Activated naive CD8-positive, alpha-beta T cell treated with anti-CD3 and anti-CD28 coated beads, Interleukin-2, amount 10 ng/mL, durations not matched to agents 7 days and 5 days (primary cell): ENCODE measurements around the gene FAM228B. TPM values are rescaled to one million over a fixed set of nuclear protein-coding genes. Genes with fewer than 3 reads are reported as not detected.
"Not testable (repeated sequence)": the region's sequence is repeated elsewhere in the genome, so short reads cannot be mapped to it uniquely, and the experiment has no call there.

Source experiments
- ATAC-seq: fragments of 150-1000 bp; cut with Tn5 transposase; one replicate; pipeline ENCODE4 v1.10.0; 2021; ENCODE audit warnings: low read depth, moderate library complexity
- POLR2A ChIA-PET: fragments of 350-600 bp; sonication (Branson Sonifier 250); formaldehyde crosslinking; loops from one replicate; lab custom pipeline; 2021; ENCODE audit warnings: antibody characterized with exemption; lab: Charles Lee
- DNase-seq: peaks from one replicate; pipeline ENCODE4 v3.0.0; 2021
- H3K27ac Mint-ChIP-seq: one replicate; pipeline ENCODE4 v1.8.0; 2022; ENCODE audit warnings: mild to moderate bottlenecking, mixed read lengths
- H3K27me3 Mint-ChIP-seq: one replicate; pipeline ENCODE4 v1.8.0; 2022; ENCODE audit warnings: mild to moderate bottlenecking, moderate library complexity, mixed read lengths
- H3K36me3 Mint-ChIP-seq: one replicate; pipeline ENCODE4 v1.8.0; 2021; ENCODE audit warnings: mild to moderate bottlenecking, mixed read lengths
- H3K4me1 Mint-ChIP-seq: one replicate; pipeline ENCODE4 v1.8.0; 2021; ENCODE audit warnings: mixed read lengths
- H3K4me3 Mint-ChIP-seq: one replicate; pipeline ENCODE4 v1.8.0; 2022; ENCODE audit warnings: mild to moderate bottlenecking, moderate library complexity, mixed read lengths
- H3K9me3 Mint-ChIP-seq: one replicate; pipeline ENCODE4 v1.8.0; 2021; ENCODE audit warnings: mixed read lengths
- total RNA-seq, 2 experiments: library from RNA; stranded (reverse); gene quantifications; one replicate each; pipeline ENCODE4 v1.2.3, GENCODE V29; 2021

FAM228B gene
- total RNA-seq, 2 experiments from 2014 or later, result 13.1 to 14.9 TPM

DNA sequence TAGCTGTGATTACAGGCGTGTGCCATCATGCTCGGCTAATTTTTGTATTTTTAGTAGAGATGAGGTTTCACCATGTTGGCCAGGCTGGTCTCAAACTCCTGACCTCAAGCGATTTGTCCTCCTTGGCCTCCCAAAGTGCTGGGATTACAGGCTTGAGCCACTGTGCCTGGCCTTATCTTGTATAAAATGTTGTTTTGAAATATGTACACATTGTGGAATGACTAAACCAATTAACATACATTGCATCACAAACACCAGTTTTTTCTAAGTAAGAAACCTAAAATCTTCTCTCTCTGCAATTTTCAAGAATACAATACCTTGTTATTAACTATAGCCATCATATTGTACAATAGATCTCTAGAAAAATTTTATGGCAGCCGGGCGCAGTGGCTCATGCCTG lies 17.0 kb downstream of the FAM228B start:
- DNase-seq, H3K4me3 Mint-ChIP-seq, H3K27me3 Mint-ChIP-seq, H3K36me3 Mint-ChIP-seq, ATAC-seq, H3K27ac Mint-ChIP-seq, H3K4me1 Mint-ChIP-seq, H3K9me3 Mint-ChIP-seq: not testable (repeated sequence)
- POLR2A ChIA-PET, result interaction anchor here (0.7 kb wide), 1 partner anchor 212 kb away, joined by 3 read pairs; no protein-coding TSS in a partner anchor

DNA sequence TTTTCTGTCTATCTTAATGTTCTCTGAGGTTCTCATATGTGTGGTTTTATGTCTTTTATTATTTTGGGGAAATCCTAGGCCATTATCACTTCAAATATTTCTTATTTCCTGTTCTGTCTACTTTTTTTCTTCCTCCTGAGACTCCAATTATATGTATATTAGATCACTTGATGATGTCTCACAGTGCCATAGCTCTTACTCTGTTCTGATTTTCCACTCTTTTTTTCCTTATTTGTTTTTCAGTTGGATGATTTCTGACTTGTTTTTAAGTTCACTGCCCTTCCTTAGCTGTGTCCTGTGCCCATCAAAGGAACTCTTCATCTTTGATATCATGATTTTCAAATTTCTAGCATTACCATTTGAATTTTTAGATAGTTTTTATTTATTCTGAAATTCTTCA lies 24.1 kb downstream of the FAM228B start:
- H3K36me3 Mint-ChIP-seq, result peaks cover 10% of the 10 kb centered on the region
- H3K9me3 Mint-ChIP-seq, result peaks cover 13% of the 10 kb centered on the region
- no peaks in the 10 kb centered on the region for H3K27me3 Mint-ChIP-seq
- no peak overlapping the region for H3K4me3 Mint-ChIP-seq
- H3K27ac Mint-ChIP-seq, result no peak overlapping the region
- no peaks in the 10 kb centered on the region for H3K4me1 Mint-ChIP-seq
- DNase-seq (no peak), ATAC-seq (no peak)
- POLR2A ChIA-PET, result no interaction called here

DNA sequence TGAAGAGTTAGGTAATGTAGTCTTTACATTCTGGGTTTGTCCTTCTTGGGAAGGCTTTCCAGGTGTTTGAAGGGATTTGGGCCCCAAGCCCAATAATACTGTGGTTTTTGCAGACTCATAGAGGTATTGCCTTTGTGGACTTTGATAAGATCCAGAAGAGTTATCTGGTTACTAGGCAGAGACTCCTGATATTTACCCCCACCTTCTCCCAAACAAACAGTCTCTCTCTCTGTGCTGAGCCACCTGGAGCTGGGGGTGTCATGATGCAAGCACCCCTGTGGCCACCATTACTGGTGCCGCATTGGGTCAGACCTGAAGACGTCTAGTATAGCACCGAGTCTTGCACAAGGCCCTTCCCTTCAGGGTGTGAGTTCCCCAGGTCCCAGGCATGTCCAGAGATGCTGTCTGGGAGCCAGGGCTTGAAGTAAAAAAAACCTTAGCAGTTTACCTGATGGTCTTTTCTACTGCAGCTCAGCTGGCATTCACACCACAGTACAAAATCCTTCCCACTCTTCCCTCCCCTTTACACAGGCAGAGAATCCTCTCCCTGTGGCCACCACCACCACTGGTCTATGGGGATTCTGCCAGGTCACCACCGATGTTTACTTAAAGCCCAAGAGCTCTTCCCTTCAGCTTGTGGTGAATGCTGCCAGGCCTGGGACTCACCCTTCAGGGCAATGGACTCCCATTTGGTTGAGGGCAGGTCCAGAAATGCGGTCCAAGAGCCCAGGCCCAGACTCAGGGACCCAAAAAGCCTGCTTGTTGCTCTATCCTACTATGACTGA lies 29.3 kb downstream of the FAM228B start:
- H3K27me3 Mint-ChIP-seq, result no peaks in the 10 kb centered on the region
- no peak overlapping the region for H3K27ac Mint-ChIP-seq
- no peak for ATAC-seq
- H3K36me3 Mint-ChIP-seq, result peaks cover 8% of the 10 kb centered on the region
- no peak for DNase-seq
- no peaks in the 10 kb centered on the region for H3K4me1 Mint-ChIP-seq
- POLR2A ChIA-PET, result no interaction called here
- H3K4me3 Mint-ChIP-seq, result no peak overlapping the region
- H3K9me3 Mint-ChIP-seq, result peaks cover 5% of the 10 kb centered on the region

DNA sequence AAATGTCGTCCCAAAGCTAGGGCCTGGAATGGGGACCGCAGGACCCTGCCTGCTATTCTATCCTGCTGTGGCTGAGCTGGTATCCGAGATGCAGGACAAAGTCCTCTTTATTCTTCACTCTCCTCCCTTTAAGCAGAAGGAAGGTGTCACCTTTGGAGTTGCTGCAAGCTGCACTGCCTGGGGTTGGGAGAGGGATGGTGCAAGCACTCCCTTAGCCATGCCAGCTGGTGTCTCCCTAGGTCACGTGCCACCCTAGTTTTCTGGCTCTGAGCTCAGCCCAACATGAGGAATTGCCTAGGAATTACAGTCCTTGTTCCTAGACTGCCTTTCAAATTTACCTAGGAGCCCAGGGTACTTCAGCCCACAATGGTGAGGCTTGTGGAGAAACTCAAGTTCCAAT lies 30.2 kb downstream of the FAM228B start:
- no peak for ATAC-seq
- DNase-seq, result no peak
- H3K9me3 Mint-ChIP-seq, result peaks cover 5% of the 10 kb centered on the region
- H3K27ac Mint-ChIP-seq, result no peak overlapping the region
- POLR2A ChIA-PET, result no interaction called here
- H3K4me1 Mint-ChIP-seq, result no peaks in the 10 kb centered on the region
- no peaks in the 10 kb centered on the region for H3K27me3 Mint-ChIP-seq
- H3K36me3 Mint-ChIP-seq, result peaks cover 8% of the 10 kb centered on the region
- no peak overlapping the region for H3K4me3 Mint-ChIP-seq

DNA sequence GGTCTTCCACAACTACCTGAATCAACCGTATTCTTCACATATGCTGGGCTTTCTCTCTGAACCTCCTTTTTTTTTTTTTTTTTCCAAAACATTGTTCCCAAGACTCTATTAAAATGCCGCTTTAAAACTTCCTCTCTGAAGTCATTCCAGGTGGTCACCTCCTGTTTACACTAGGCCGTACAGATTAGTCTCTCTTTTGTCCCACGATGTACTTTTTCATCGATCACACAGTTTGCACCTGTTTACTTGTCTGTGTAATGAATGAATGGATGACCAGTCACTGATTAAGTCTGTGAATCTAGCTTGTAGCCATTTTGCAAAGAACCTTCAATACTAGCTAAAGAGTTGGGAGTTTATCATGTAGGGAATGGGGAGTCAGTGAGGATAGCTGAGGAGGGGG lies 34.9 kb downstream of the FAM228B start:
- Mint-ChIP-seq H3K27ac (no peak overlapping the region), H3K9me3 (no peaks in the 10 kb centered on the region), H3K27me3 (no peaks in the 10 kb centered on the region), H3K4me1 (no peaks in the 10 kb centered on the region), H3K36me3 (no peaks in the 10 kb centered on the region), H3K4me3 (no peak overlapping the region)
- ATAC-seq (no peak), DNase-seq (no peak)
- POLR2A ChIA-PET, result no interaction called here

DNA sequence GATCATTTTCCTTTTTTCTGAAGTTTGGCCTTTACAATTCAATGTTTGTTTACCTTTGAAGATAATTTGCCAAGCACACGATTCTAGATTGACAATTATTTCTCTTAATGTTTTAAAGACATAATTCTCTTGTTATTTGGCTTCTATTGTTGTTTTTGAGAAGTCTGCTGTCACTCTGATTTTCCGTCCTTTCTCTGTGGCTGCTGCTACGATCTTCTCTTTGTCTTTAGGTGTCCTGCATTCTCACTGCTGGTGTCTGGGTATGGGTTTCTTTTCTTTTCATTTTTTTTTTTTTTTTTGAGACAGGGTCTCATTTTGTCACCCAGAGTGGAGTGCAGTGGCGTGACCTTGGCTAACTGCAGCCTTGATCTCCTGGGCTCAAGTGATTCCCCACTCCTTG lies 36.4 kb downstream of the FAM228B start:
- Mint-ChIP-seq H3K36me3 (no peaks in the 10 kb centered on the region), H3K9me3 (no peaks in the 10 kb centered on the region), H3K27me3 (no peaks in the 10 kb centered on the region), H3K4me1 (peaks cover 2% of the 10 kb centered on the region), H3K27ac (no peak overlapping the region), H3K4me3 (no peak overlapping the region)
- POLR2A ChIA-PET, result no interaction called here
- DNase-seq, result no peak
- ATAC-seq, result no peak

DNA sequence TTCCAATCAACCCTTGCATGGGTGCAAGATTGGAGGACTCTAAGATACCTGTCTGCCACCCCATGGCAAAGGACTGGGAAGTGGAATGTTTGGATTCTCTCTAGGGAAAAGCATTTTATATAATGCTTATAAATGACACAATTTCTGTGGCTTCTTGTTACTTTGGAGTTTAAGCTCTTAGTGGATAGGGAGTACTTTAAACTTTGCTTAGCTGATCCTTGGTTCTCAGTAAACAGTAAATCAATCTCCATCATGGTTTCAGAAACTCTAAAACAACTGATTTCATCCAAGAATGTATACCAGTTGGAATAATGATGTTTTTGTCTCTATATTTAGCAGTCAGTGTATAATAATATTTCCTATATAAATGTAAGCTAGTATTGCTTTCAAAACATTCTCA lies 37.5 kb downstream of the FAM228B start:
- H3K4me3 Mint-ChIP-seq, result no peak overlapping the region
- DNase-seq, result no peak
- POLR2A ChIA-PET, result no interaction called here
- no peaks in the 10 kb centered on the region for H3K27me3 Mint-ChIP-seq
- ATAC-seq, result no peak
- no peak overlapping the region for H3K27ac Mint-ChIP-seq
- H3K4me1 Mint-ChIP-seq, result peaks cover 2% of the 10 kb centered on the region
- no peaks in the 10 kb centered on the region for H3K36me3 Mint-ChIP-seq
- H3K9me3 Mint-ChIP-seq, result no peaks in the 10 kb centered on the region

DNA sequence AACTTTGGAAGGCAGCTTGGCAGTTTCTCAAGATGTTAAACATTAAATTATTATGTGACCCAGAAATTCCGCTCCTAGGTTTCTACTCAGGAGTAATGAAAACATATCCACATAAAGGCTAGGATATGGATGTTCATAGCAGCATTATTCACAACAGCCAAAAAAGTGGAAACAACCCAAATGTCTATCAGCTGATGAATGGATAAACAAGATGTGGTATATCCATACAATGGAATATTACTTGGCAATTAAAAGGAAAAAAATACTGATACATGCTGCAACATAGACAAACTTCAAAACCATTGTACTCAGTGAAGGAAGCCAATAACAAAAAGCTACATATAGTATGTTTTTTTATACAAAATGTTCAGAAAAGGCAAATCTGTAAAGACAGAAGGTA lies 39.2 kb downstream of the FAM228B start:
- Mint-ChIP-seq H3K4me1 (peaks cover 2% of the 10 kb centered on the region), H3K27ac (no peak overlapping the region), H3K4me3 (no peak overlapping the region), H3K27me3 (peaks cover 4% of the 10 kb centered on the region), H3K36me3 (no peaks in the 10 kb centered on the region), H3K9me3 (no peaks in the 10 kb centered on the region)
- POLR2A ChIA-PET, result no interaction called here
- no peak for ATAC-seq
- DNase-seq, result no peak

DNA sequence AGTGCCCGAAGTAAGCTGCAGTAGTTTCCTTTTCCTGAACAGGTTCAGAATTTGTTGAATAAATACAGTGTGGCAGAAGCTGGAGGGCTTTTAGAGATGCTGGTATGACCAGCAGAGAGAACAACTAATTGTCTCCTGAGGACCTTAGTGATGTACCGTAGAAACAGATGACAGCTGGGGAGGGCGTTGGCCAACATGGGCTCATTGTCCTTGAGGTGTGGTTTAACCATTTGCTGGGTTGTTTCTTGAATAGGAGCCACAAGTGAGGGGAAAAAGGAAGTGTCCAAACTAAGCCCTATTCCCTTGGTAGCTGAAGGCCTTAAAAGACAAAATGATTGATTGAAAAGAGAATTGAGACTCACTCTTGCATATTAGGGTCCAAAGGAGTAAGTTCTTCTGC lies 39.9 kb downstream of the FAM228B start:
- POLR2A ChIA-PET, result no interaction called here
- no peaks in the 10 kb centered on the region for H3K36me3 Mint-ChIP-seq
- H3K4me1 Mint-ChIP-seq, result peaks cover 2% of the 10 kb centered on the region
- DNase-seq (no peak), ATAC-seq (no peak)
- no peak overlapping the region for H3K27ac Mint-ChIP-seq
- H3K27me3 Mint-ChIP-seq, result peaks cover 4% of the 10 kb centered on the region
- no peaks in the 10 kb centered on the region for H3K9me3 Mint-ChIP-seq
- H3K4me3 Mint-ChIP-seq, result no peak overlapping the region

DNA sequence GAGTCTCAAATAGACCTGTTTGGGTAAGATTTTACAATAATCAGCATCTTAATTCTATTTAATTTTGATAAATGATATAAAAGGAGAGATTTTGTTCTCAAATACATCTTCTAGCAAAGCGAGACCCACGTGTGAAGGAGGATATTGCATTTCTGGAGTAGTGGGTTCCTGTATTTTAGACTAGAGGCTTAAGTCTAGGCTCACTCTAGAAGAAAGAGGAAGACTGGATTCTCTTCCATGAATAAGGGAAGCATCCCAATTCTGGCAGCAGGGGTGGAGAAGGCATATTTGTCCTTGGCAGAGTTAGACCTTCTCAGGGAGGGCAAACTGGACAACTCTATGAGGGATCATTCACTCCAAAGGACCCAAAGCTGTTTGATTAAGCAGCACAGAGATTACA lies 40.3 kb downstream of the FAM228B start:
- no peaks in the 10 kb centered on the region for H3K9me3 Mint-ChIP-seq
- no peak overlapping the region for H3K27ac Mint-ChIP-seq
- peaks cover 2% of the 10 kb centered on the region for H3K4me1 Mint-ChIP-seq
- H3K36me3 Mint-ChIP-seq, result no peaks in the 10 kb centered on the region
- H3K4me3 Mint-ChIP-seq, result no peak overlapping the region
- H3K27me3 Mint-ChIP-seq, result peaks cover 4% of the 10 kb centered on the region
- ATAC-seq (no peak), DNase-seq (no peak)
- POLR2A ChIA-PET, result no interaction called here

DNA sequence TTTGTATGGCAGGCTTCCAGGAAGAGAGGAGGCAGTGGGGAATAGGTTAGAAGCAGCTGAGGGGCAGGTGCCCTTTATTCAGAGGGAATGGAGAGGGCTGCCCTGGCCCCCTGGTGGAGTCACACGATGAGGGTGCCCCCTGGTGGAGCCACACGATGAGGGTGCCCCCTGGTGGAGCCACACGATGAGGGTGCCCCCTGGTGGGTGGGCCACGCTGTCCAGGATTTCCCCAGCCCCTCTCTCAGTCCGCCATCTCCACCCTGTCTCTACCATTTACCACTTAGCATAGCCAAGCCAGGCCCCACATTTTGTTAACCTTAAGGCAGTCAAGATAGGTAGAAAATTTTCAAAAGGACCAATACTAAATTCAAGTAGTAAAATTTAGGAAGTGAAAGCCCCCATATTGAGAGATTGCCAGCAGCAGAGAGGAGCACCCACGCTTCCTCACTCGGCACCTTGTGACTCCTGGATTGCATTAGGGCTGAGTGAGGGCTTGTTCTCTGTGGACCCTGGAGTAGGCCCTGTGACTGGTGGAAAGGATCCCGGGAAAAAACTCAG lies 41.2 kb downstream of the FAM228B start:
- Mint-ChIP-seq H3K27ac (no peak overlapping the region), H3K4me1 (peaks cover 2% of the 10 kb centered on the region), H3K9me3 (no peaks in the 10 kb centered on the region), H3K4me3 (no peak overlapping the region), H3K27me3 (peaks cover 4% of the 10 kb centered on the region), H3K36me3 (no peaks in the 10 kb centered on the region)
- POLR2A ChIA-PET, result no interaction called here
- DNase-seq (peak; percentile 64), ATAC-seq (peak; percentile 70)

DNA sequence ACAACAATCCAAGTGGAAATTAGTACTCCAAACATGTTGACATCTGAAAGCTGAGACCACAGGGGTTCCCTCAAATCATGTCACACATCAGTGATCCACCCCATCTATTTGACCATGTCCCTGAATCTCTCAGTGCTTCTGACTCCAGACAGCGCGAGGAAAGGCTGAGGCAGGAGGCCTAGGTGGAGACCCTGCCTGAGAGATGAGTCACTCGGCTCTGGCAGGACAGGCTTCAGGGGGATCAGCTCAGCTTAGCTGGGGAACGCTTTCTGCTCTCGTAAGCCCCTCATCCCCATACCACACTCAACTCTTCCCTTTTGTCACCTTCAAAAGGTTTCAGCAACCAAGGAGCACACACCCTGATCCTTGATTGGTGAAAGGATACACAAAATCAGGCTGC lies 45.8 kb downstream of the FAM228B start:
- POLR2A ChIA-PET, result no interaction called here
- no peak for DNase-seq
- H3K36me3 Mint-ChIP-seq, result peaks cover 2% of the 10 kb centered on the region
- H3K27ac Mint-ChIP-seq, result no peak overlapping the region
- peaks cover 2% of the 10 kb centered on the region for H3K4me1 Mint-ChIP-seq
- H3K27me3 Mint-ChIP-seq, result peaks cover 17% of the 10 kb centered on the region
- peaks cover 2% of the 10 kb centered on the region for H3K9me3 Mint-ChIP-seq
- no peak for ATAC-seq
- no peak overlapping the region for H3K4me3 Mint-ChIP-seq

DNA sequence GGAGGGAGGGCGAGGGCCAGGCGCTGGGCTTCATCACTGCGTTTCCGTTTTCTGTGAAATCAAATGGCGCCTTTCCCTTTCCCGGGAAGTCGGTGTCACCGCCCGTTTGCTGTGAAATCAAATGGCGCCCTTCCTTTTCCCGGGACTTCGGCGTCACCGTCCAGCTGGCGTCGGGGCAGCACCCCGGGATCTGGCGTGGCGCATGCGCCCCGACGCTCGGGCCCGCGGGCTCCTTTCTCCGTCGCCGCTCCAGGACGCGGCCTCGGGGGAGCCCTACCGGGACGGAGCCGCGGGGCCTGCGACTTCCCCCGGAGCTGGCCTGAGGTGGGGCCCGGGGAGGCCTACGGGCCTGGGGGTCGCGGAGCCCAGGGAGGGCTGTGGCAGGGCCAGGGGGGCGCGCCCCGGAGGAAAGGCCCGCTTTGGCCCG lies 51.6 kb downstream of the FAM228B start, which contains the start of gene FAM228A:
Gene FAM228A (plus strand): TSS at position 203 of the 427 bp plus-strand sequence. CDS start 428 bp downstream, outside the sequence.
- ATAC-seq (no peak), DNase-seq (no peak)
- H3K9me3 Mint-ChIP-seq, result peaks cover 3% of the 10 kb centered on the region
- peaks cover 2% of the 10 kb centered on the region for H3K36me3 Mint-ChIP-seq
- H3K4me3 Mint-ChIP-seq, result no peak within 1 kb of the TSS
- H3K4me1 Mint-ChIP-seq, result peaks cover 7% of the 10 kb centered on the region
- H3K27me3 Mint-ChIP-seq, result peaks cover 34% of the 10 kb centered on the region
- POLR2A ChIA-PET, result no interaction called here
- no peak within 1 kb of the TSS for H3K27ac Mint-ChIP-seq

DNA sequence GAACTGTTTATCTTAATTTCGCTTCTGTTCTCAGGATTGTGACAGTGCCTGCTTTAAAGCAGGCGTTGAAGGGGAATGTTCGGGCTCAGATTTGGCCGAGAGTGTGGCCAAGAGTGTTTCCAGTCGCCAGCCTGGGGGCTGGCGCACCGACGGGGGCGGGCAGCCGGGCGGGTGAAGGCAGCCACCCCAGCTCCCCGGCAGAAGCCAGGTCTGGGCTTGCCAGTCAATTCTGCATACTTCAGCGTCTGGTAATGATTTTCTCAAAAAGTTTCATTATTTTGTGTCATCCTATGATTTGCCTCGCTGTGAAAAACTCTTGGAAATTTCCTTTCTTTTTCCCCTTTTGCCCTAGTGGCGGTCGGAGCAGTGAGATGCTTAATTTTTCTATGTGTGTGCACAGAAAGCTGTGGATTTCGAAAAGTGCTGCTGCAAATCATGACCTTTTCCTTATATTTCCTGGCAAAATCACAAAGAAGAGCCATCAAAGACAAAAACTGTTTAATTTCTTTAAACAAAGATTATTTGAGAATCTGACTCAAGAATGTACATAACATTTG lies 52.4 kb downstream of the FAM228B start:
- ATAC-seq (no peak), DNase-seq (no peak)
- H3K27me3 Mint-ChIP-seq, result peaks cover 34% of the 10 kb centered on the region
- peaks cover 7% of the 10 kb centered on the region for H3K4me1 Mint-ChIP-seq
- peaks cover 3% of the 10 kb centered on the region for H3K9me3 Mint-ChIP-seq
- POLR2A ChIA-PET, result no interaction called here
- H3K4me3 Mint-ChIP-seq, result no peak overlapping the region
- peaks cover 2% of the 10 kb centered on the region for H3K36me3 Mint-ChIP-seq
- H3K27ac Mint-ChIP-seq, result no peak overlapping the region
